Panc1 (cell line): Measurements from ENCODE around the gene AMHR2. TPM values are rescaled to one million over a fixed set of nuclear protein-coding genes. Genes with fewer than 3 reads are reported as not detected.

ENCODE experiments used
- ATAC-seq: fragments of 200-7000 bp; cut with Tn5 transposase; 2 replicates; pipeline ENCODE4 v1.9.1; 2020; ENCODE audit warnings: mild to moderate bottlenecking, moderate library complexity
- BruUV-seq: library from RNA; stranded (reverse); fragments of 400-500 nt; replicated peaks from 2 replicates; lab custom pipeline; 2021; lab: Mats Ljungman, UMichigan
- CTCF ChIA-PET: fragments of 300-600 bp; sonication (Branson Sonifier 250); formaldehyde crosslinking; loops from one replicate; lab custom pipeline; 2022; ENCODE audit warnings: antibody characterized with exemption; lab: Charles Lee
- POLR2A ChIA-PET: fragments of 300-600 bp; sonication (Branson Sonifier 250); formaldehyde crosslinking; loops from one replicate; lab custom pipeline; 2022; ENCODE audit warnings: antibody characterized with exemption; lab: Charles Lee
- DNase-seq: peaks from one replicate; pipeline ENCODE4 v3.0.0-alpha.2; 2010; ENCODE audit warnings: low read depth, low spot score
- H3K27ac ChIP-seq: 2 replicates; pipeline ENCODE4 v1.5.1; 2011; ENCODE audit warnings: mild to moderate bottlenecking, low read length, inconsistent platforms
- H3K27me3 ChIP-seq: fragments of 200-500 bp; sonication (Bioruptor generic); 2 replicates; pipeline ENCODE4 v1.6.0; 2014; ENCODE audit warnings: low read length, inconsistent platforms; ENCODE audit not compliant: control insufficient read depth, insufficient read depth
- H3K36me3 ChIP-seq: fragments of 200-500 bp; sonication (Bioruptor generic); 2 replicates; pipeline ENCODE4 v1.5.1; 2014; ENCODE audit warnings: inconsistent platforms, mild to moderate bottlenecking, low read length, moderate library complexity; ENCODE audit not compliant: control insufficient read depth, insufficient read depth
- H3K4me1 ChIP-seq: 2 replicates; pipeline ENCODE4 v1.5.1; 2011; ENCODE audit warnings: inconsistent platforms, mild to moderate bottlenecking, low read length, moderate library complexity; ENCODE audit not compliant: control insufficient read depth, insufficient read depth
- H3K4me3 ChIP-seq, 2 experiments: 2 replicates each; pipeline ENCODE4 v1.5.1; 2011 to 2012; ENCODE audit warnings: low read depth in 2 of 2, low read length in 2 of 2, mild to moderate bottlenecking in 2 of 2, inconsistent platforms in 1 of 2, moderate library complexity in 1 of 2
- H3K9me3 ChIP-seq: fragments of 200-500 bp; sonication (Bioruptor generic); 2 replicates; pipeline ENCODE4 v1.5.1; 2014; ENCODE audit warnings: low read depth, mild to moderate bottlenecking, inconsistent platforms, low read length, moderate library complexity; ENCODE audit not compliant: control insufficient read depth, insufficient read depth
- POLR2AphosphoS5 ChIP-seq: IDR thresholded peaks from 2 replicates; pipeline ENCODE4 v1.6.1; 2012; ENCODE audit warnings: mild to moderate bottlenecking, low read depth, low read length, moderate library complexity
- REST ChIP-seq, 2 experiments: IDR thresholded peaks; 2 replicates each; pipeline ENCODE4 v1.6.1; 2011 to 2012; ENCODE audit warnings: low read depth in 2 of 2, control low read depth in 1 of 2, low read length in 1 of 2, mild to moderate bottlenecking in 1 of 2, moderate library complexity in 1 of 2; ENCODE audit not compliant: insufficient read depth in 1 of 2
- SIN3A ChIP-seq: IDR thresholded peaks from 2 replicates; pipeline ENCODE4 v1.6.1; 2012; ENCODE audit warnings: low read depth, mild to moderate bottlenecking, low read length, moderate library complexity, borderline replicate concordance; ENCODE audit not compliant: insufficient read depth
- TCF7L2 ChIP-seq: IDR thresholded peaks from 2 replicates; pipeline ENCODE4 v1.6.1; 2011; ENCODE audit warnings: mild to moderate bottlenecking, low read depth, low read length, inconsistent platforms
- in situ Hi-C: cut with HindIII; loops from 2 replicates; pipeline ENCODE4 v1.10.0; 2016; ENCODE audit warnings: low sequenced_read_pairs, low pct_unique_long_range_greater_than_20kb
- intact Hi-C: fragments of 100-400 bp; cut with micrococcal nuclease; formaldehyde crosslinking; loops from one replicate; pipeline ENCODE4 v1.10.0; 2022; ENCODE audit not compliant: unreplicated experiment
- total RNA-seq: library from RNA; stranded (reverse); gene quantifications from one replicate; pipeline ENCODE4 v1.2.1, GENCODE V29; 2021; ENCODE audit not compliant: unreplicated experiment
- TF ChIP-seq, protein P1 (sequence below): fragments of 450-650 bp; IDR thresholded peaks from 2 replicates; pipeline ENCODE4 v1.5.1; 2017; ENCODE audit warnings: mild to moderate bottlenecking

The AMHR2 gene
- total RNA-seq, 1 experiment from 2014 or later, result 0.13 TPM

DNA sequence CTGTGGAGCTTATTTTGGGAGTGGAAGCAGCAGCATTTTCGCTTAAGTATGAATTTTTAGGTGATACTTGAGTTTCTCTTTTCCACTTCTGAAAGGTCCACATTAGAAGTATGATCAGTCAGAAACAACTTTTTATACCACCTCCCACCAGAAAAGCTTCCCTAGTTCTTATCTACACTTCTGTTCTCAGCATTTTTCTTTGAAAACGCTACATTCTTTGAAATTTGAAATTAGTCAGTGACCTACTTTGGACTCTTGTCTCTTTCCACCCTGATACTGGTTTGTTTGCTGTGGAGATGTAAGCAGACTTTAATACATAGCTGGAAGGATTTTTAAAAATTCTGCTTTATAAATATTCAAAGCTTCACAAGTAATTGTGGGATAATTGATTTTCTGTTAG is 50.4 kb downstream of the AMHR2 start:
- CTCF ChIA-PET, result no interaction called here
- no peak for DNase-seq
- intact Hi-C loops (no loop called here), in situ Hi-C loops (no loop called here)
- no peak overlapping the region for H3K27ac ChIP-seq
- H3K4me1 ChIP-seq, result peaks cover 9% of the 10 kb centered on the region; the same call in 1 of the 2 replicates
- ATAC-seq, result no peak
- peaks cover 73% of the 10 kb centered on the region for H3K36me3 ChIP-seq
- POLR2A ChIA-PET, result no interaction called here
- no peaks in the 10 kb centered on the region for H3K9me3 ChIP-seq
- no TSS peak for BruUV-seq
- no peaks in the 10 kb centered on the region for H3K27me3 ChIP-seq
- no peak for TF ChIP-seq POLR2AphosphoS5
- no peak for TF ChIP-seq REST (IDR thresholded peaks at IDR 0.05; ENCODE audit: insufficient read depth in 1 of 2, low read depth in 2 of 2, low read length in 1 of 2)
- TF ChIP-seq TCF7L2, result no peak
- TF ChIP-seq SIN3A, result no peak
- TF ChIP-seq, protein P1, sequence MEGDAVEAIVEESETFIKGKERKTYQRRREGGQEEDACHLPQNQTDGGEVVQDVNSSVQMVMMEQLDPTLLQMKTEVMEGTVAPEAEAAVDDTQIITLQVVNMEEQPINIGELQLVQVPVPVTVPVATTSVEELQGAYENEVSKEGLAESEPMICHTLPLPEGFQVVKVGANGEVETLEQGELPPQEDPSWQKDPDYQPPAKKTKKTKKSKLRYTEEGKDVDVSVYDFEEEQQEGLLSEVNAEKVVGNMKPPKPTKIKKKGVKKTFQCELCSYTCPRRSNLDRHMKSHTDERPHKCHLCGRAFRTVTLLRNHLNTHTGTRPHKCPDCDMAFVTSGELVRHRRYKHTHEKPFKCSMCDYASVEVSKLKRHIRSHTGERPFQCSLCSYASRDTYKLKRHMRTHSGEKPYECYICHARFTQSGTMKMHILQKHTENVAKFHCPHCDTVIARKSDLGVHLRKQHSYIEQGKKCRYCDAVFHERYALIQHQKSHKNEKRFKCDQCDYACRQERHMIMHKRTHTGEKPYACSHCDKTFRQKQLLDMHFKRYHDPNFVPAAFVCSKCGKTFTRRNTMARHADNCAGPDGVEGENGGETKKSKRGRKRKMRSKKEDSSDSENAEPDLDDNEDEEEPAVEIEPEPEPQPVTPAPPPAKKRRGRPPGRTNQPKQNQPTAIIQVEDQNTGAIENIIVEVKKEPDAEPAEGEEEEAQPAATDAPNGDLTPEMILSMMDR, result no peak
- no peak overlapping the region for H3K4me3 ChIP-seq

DNA sequence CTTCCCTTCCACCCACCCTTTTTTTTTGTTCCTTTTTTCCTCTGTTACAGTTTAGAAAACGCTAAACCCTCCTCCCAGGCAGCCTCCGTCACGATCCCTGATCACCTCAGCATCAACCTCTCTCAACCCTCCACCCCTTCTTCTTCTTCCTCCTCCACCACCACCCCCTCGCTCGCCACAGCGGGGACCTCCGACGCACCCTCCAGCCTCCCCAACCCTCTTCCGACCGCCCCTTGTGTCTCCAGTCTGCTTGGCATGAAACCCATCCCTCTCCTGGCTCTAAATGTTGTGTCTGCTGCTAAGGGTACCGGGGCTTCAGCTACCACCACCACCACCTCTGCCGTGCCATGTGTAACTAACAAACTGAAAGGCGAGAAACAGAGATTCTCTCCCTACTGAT is 51.2 kb downstream of the AMHR2 start:
- intact Hi-C loops, result no loop called here
- no peak for DNase-seq
- H3K36me3 ChIP-seq, result peaks cover 73% of the 10 kb centered on the region
- 0 out of 2 replicates have a peak overlapping the region, but pooled peaks have one; percentile 30 for H3K27ac ChIP-seq
- no peak for TF ChIP-seq SIN3A
- TF ChIP-seq, protein P1, result no peak
- TF ChIP-seq REST (IDR thresholded peaks at IDR 0.05; ENCODE audit: insufficient read depth in 1 of 2, low read depth in 2 of 2, low read length in 1 of 2), result no peak
- no peak for TF ChIP-seq TCF7L2
- TF ChIP-seq POLR2AphosphoS5, result no peak
- H3K4me1 ChIP-seq, result peaks cover 12% of the 10 kb centered on the region
- H3K4me3 ChIP-seq, result no peak overlapping the region
- ChIA-PET CTCF (no interaction called here), POLR2A (no interaction called here)
- no peak for ATAC-seq
- in situ Hi-C loops, result no loop called here
- H3K27me3 ChIP-seq, result no peaks in the 10 kb centered on the region
- H3K9me3 ChIP-seq, result no peaks in the 10 kb centered on the region
- BruUV-seq, result no TSS peak
